IMR-90 (cell line): Measurements from ENCODE around the gene ID2.

ENCODE experiments used
- BHLHE40 ChIP-seq: fragments of 150-350 bp; IDR thresholded peaks from 2 replicates; pipeline ENCODE4 v1.6.1; 2016; ENCODE audit warnings: mild to moderate bottlenecking, low read depth, low read length
- CTCF ChIP-seq: conservative IDR thresholded peaks from 2 replicates; pipeline ENCODE4 v1.5.1; 2012; ENCODE audit warnings: mild to moderate bottlenecking, low read depth, low read length, improper control_type of control experiment
- POLR2A ChIP-seq: IDR thresholded peaks from 2 replicates; pipeline ENCODE4 v1.6.1; 2012; ENCODE audit warnings: mild to moderate bottlenecking, low read depth, low read length
- RCOR1 ChIP-seq: IDR thresholded peaks from 2 replicates; pipeline ENCODE4 v1.6.1; 2012; ENCODE audit warnings: mild to moderate bottlenecking, low read length, improper control_type of control experiment; ENCODE audit not compliant: insufficient replicate concordance
- USF2 ChIP-seq: fragments of 150-350 bp; IDR thresholded peaks from 2 replicates; pipeline ENCODE4 v1.6.1; 2017; ENCODE audit warnings: mild to moderate bottlenecking, antibody characterized with exemption, low read length, low read depth

GRCh38 chr2:8659092-8659734 is 22.6 kb upstream of the ID2 start:
- no peak for TF ChIP-seq RCOR1
- no peak for TF ChIP-seq CTCF
- TF ChIP-seq BHLHE40 = no peak
- TF ChIP-seq POLR2A = no peak
- TF ChIP-seq USF2 = no peak
